ENCODE measurements around the gene LHX4.
"Not testable (repeated sequence)": the region's sequence is repeated elsewhere in the genome, so short reads cannot be mapped to it uniquely, and the experiment has no call there.

The LHX4 gene

GRCh38 chr1:180196436-180197003, 33.5 kb upstream of the LHX4 start:
- TF ChIP-seq, protein P1, sequence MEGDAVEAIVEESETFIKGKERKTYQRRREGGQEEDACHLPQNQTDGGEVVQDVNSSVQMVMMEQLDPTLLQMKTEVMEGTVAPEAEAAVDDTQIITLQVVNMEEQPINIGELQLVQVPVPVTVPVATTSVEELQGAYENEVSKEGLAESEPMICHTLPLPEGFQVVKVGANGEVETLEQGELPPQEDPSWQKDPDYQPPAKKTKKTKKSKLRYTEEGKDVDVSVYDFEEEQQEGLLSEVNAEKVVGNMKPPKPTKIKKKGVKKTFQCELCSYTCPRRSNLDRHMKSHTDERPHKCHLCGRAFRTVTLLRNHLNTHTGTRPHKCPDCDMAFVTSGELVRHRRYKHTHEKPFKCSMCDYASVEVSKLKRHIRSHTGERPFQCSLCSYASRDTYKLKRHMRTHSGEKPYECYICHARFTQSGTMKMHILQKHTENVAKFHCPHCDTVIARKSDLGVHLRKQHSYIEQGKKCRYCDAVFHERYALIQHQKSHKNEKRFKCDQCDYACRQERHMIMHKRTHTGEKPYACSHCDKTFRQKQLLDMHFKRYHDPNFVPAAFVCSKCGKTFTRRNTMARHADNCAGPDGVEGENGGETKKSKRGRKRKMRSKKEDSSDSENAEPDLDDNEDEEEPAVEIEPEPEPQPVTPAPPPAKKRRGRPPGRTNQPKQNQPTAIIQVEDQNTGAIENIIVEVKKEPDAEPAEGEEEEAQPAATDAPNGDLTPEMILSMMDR (IDR thresholded peaks at IDR 0.05; ENCODE audit: control insufficient read depth, extremely low read depth, insufficient read depth): no peak
- no peak overlapping the region for H3K4me3 ChIP-seq (ENCODE audit: low read depth, low read length)
- no peak for DNase-seq (ENCODE audit: low read depth)

GRCh38 chr1:180197231-180197630, 32.8 kb upstream of the LHX4 start:
- no peak for DNase-seq (ENCODE audit: low read depth)
- TF ChIP-seq, protein P1 (IDR thresholded peaks at IDR 0.05; ENCODE audit: control insufficient read depth, extremely low read depth, insufficient read depth): no peak

DNA sequence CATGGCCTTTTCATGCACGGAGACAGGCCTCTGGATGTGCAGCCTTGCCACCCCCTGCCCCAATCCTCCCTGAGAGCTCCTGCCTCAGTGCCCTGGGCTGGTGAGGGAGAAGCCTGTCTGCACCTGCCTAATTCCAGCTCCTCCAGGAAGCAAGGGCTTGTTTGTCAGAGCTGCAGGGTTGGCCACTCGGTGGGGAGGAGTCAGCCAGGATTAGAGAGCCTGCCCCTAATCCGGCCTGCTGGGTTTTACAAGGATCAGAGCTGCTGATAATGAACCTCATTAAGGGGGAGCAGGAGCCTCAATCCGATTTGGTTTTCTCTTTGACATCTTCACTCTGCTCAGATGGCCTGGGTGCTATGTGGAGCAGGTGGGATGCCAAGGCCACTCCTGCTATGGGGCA, 31.9 kb upstream of the LHX4 start:
- no peak overlapping the region for H3K4me3 ChIP-seq (ENCODE audit: low read depth, low read length)
- DNase-seq (ENCODE audit: low read depth): peak; percentile 52
- TF ChIP-seq, protein P1 (IDR thresholded peaks at IDR 0.05; ENCODE audit: control insufficient read depth, extremely low read depth, insufficient read depth): no peak

More at GRCh38 chr1:180197231-180197630, 32.8 kb upstream of the LHX4 start:
- no peak overlapping the region for H3K4me3 ChIP-seq (ENCODE audit: low read depth, low read length)

- no peak overlapping the region for H3K4me3 ChIP-seq (ENCODE audit: low read depth, low read length)
Observed at GRCh38 chr1:180198611-180199010, 31.5 kb upstream of the LHX4 start.

GRCh38 chr1:180199018-180199417, 31.0 kb upstream of the LHX4 start:
- DNase-seq (ENCODE audit: low read depth): no peak
- no peak overlapping the region for H3K4me3 ChIP-seq (ENCODE audit: low read depth, low read length)
- TF ChIP-seq, protein P1 (IDR thresholded peaks at IDR 0.05; ENCODE audit: control insufficient read depth, extremely low read depth, insufficient read depth): no peak

More at GRCh38 chr1:180198611-180199010, 31.5 kb upstream of the LHX4 start:
- TF ChIP-seq, protein P1 (IDR thresholded peaks at IDR 0.05; ENCODE audit: control insufficient read depth, extremely low read depth, insufficient read depth): no peak
- no peak for DNase-seq (ENCODE audit: low read depth)

- no peak overlapping the region for H3K4me3 ChIP-seq (ENCODE audit: low read depth, low read length)
- no peak for DNase-seq (ENCODE audit: low read depth)
- TF ChIP-seq, protein P1 (IDR thresholded peaks at IDR 0.05; ENCODE audit: control insufficient read depth, extremely low read depth, insufficient read depth): no peak
Observed at GRCh38 chr1:180201451-180202200, 28.4 kb upstream of the LHX4 start.

DNA sequence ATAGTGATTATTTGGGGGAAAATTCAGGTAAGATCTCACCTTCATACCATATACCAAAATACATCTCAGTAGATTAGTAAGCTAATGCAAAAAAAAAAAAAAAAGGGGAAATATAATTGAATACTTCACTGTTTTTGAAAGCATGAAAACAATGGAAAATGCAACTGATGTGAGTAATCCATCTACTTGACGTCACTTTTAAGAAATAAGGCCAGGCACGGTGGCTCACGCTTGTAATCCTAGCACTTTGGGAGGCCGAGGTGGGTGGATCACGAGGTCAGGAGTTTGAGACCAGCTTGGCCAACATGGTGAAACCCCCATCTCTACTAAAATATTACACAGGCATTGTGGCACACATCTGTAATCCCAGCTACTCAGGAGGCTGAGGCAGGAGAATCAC, 27.5 kb upstream of the LHX4 start:
- not testable (repeated sequence) for DNase-seq (ENCODE audit: low read depth)

More for the DNA sequence above, 27.5 kb upstream of the LHX4 start:
- not testable (repeated sequence) for H3K4me3 ChIP-seq (ENCODE audit: low read depth, low read length)

Measured in LNCaP clone FGC (cell line).